Testis (tissue), 3 donors: ENCODE data around the gene DDOST. TPM values are rescaled to one million over a fixed set of nuclear protein-coding genes. Genes with fewer than 3 reads are reported as not detected.

Experiments used
- DNase-seq: peaks from one replicate; pipeline ENCODE4 v3.0.0-alpha.2; 2019
- H3K27ac ChIP-seq, 2 donors: fragments of 200-600 bp; sonication (generic); one replicate each; pipeline ENCODE4 v1.5.1; 2019
- H3K27me3 ChIP-seq: fragments of 200-600 bp; sonication (generic); one replicate; pipeline ENCODE4 v1.5.1; 2019
- H3K36me3 ChIP-seq: fragments of 200-600 bp; sonication (generic); one replicate; pipeline ENCODE4 v1.5.1; 2017; ENCODE audit warnings: low read depth; ENCODE audit errors: missing control alignments
- H3K4me1 ChIP-seq: fragments of 200-600 bp; sonication (generic); one replicate; pipeline ENCODE4 v1.5.1; 2019
- H3K4me3 ChIP-seq, 2 donors: fragments of 200-600 bp; sonication (generic); one replicate each; pipeline ENCODE4 v1.5.1; 2017 to 2019
- H3K9me3 ChIP-seq: fragments of 200-600 bp; sonication (generic); one replicate; pipeline ENCODE4 v1.5.1; 2017
- POLR2A ChIP-seq: fragments of 450-650 bp; IDR thresholded peaks from one replicate; pipeline ENCODE4 v1.6.1; 2017; ENCODE audit warnings: antibody characterized with exemption, mild to moderate bottlenecking, moderate library complexity
- WGBS, 2 donors: methylation state at CpG; one replicate each; pipeline ENCODE4 v1.1.5; 2018; 5-methylcytosine and 5-hydroxymethylcytosine counted together
- intact Hi-C: fragments of 100-400 bp; cut with DNase I; formaldehyde crosslinking; loops from one replicate; pipeline ENCODE4 v1.15.1; 2023; ENCODE audit warnings: low total_unique reads
- polyA plus RNA-seq: library from polyadenylated mRNA; stranded (reverse); fragments of 350-450 nt; fragmentation: Illumina TruSeq; extraction: RNeasy Lipid Tissue Mini Kit (QIAGEN cat#74804); gene quantifications from one replicate; pipeline ENCODE4 v1.2.3, GENCODE V29; 2014; ENCODE audit warnings: low read depth, low replicate concordance; ENCODE audit not compliant: insufficient read depth
- total RNA-seq, 2 donors: library from RNA; depleted of rRNA; stranded (reverse); fragments of >200 nt; gene quantifications; one replicate each; pipeline ENCODE4 v1.2.3, GENCODE V29; 2016
- TF ChIP-seq, protein P1 (sequence below), 3 experiments: fragments of 450-650 bp in 2 of 3; fragments of 200-600 bp in 1 of 3; sonication (generic) in 1 of 3; IDR thresholded peaks; one replicate each; pipeline ENCODE4 v1.5.1; 2016 to 2019; ENCODE audit warnings: antibody characterized with exemption in 3 of 3, mild to moderate bottlenecking in 2 of 3, moderate library complexity in 1 of 3

Gene DDOST
- total and polyA plus RNA-seq, 3 donors from 2014 or later, result 207 to 275 (median 237) TPM

DNA sequence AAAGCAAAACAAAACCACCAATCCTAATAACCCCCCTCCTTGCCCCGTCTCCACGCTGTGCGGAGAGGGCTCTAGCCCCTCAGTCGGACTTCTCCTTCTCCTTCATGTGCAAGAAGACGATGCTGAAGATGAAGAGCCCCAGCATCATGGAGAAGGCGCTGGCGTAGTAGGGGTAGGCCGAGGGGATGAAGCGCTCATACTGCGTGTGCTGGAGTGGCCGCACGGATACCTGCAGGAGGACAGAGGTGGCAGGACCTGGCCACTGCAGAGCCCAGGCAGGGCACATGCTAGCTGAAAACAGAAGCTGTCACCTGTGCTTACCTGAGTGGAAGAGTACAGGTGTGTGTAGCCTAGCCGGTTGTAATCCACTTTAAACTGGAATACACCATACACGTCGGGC lies 8.9 kb downstream of the DDOST start:
- WGBS, 2 donors, result 94 to 96% methylated on average over 15 of the region's 15 CpGs
- DNase-seq, result no peak
- H3K4me3 ChIP-seq, result no peak overlapping the region
- peaks cover 7% of the 10 kb centered on the region for H3K4me1 ChIP-seq
- H3K27me3 ChIP-seq, result no peaks in the 10 kb centered on the region
- no peaks in the 10 kb centered on the region for H3K9me3 ChIP-seq
- TF ChIP-seq, protein P1, sequence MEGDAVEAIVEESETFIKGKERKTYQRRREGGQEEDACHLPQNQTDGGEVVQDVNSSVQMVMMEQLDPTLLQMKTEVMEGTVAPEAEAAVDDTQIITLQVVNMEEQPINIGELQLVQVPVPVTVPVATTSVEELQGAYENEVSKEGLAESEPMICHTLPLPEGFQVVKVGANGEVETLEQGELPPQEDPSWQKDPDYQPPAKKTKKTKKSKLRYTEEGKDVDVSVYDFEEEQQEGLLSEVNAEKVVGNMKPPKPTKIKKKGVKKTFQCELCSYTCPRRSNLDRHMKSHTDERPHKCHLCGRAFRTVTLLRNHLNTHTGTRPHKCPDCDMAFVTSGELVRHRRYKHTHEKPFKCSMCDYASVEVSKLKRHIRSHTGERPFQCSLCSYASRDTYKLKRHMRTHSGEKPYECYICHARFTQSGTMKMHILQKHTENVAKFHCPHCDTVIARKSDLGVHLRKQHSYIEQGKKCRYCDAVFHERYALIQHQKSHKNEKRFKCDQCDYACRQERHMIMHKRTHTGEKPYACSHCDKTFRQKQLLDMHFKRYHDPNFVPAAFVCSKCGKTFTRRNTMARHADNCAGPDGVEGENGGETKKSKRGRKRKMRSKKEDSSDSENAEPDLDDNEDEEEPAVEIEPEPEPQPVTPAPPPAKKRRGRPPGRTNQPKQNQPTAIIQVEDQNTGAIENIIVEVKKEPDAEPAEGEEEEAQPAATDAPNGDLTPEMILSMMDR (IDR thresholded peaks at IDR 0.05), result no peak
- TF ChIP-seq POLR2A, result no peak
- intact Hi-C loops, result no loop called here
- H3K36me3 ChIP-seq, result no peaks in the 10 kb centered on the region
- no peak overlapping the region for H3K27ac ChIP-seq

DNA sequence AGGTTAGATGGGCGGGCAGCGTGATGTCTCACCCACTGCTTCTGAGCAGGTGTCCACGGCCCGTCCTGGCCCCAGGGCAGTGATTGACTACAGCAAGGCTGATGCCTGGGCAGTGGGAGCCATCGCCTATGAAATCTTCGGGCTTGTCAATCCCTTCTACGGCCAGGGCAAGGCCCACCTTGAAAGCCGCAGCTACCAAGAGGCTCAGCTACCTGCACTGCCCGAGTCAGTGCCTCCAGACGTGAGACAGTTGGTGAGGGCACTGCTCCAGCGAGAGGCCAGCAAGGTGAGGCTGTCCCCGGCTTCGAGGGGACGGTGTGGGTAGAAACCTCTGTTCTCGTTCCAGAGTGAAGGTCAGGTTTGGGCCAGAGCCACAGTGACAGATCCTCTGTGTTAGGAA lies 12.2 kb downstream of the DDOST start:
- DNase-seq, result no peak
- intact Hi-C loops, result loop anchor here (10.0 kb wide), 1 partner anchor 124 kb away; no protein-coding TSS in a partner anchor
- TF ChIP-seq POLR2A, result no peak
- TF ChIP-seq, protein P1 (IDR thresholded peaks at IDR 0.05), result no peak
- H3K9me3 ChIP-seq, result no peaks in the 10 kb centered on the region
- no peaks in the 10 kb centered on the region for H3K36me3 ChIP-seq
- H3K27me3 ChIP-seq, result no peaks in the 10 kb centered on the region
- no peak overlapping the region for H3K27ac ChIP-seq
- H3K4me3 ChIP-seq, result no peak overlapping the region
- 89 to 96% methylated on average over 11 to 15 of the region's 15 CpGs for WGBS, 2 donors
- peaks cover under 1% of the 10 kb centered on the region for H3K4me1 ChIP-seq

DNA sequence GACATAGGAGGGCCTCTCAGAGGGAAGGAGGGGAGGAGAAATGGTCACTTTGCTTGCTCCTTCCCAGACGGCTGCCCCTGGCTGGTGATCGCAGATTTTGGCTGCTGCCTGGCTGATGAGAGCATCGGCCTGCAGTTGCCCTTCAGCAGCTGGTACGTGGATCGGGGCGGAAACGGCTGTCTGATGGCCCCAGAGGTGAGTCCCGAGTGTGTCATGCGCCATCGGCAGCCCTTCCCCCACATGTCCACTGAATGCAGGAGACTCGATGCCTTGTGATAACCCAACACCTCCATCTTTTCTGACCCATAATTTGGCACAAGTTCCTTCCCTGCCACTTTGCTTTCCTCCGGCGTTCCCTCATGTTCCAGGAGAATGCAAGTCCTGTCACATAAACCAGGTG lies 12.7 kb downstream of the DDOST start:
- Histone ChIP-seq H3K9me3 (no peaks in the 10 kb centered on the region), H3K4me1 (no peaks in the 10 kb centered on the region), H3K4me3 (no peak overlapping the region), H3K27ac (no peak overlapping the region), H3K27me3 (no peaks in the 10 kb centered on the region), H3K36me3 (no peaks in the 10 kb centered on the region)
- intact Hi-C loops, result loop anchor here (10.0 kb wide), 1 partner anchor 124 kb away; no protein-coding TSS in a partner anchor
- TF ChIP-seq, protein P1 (IDR thresholded peaks at IDR 0.05), result no peak
- no peak for TF ChIP-seq POLR2A
- no peak for DNase-seq
- WGBS, 2 donors, result 90 to 94% methylated on average over 13 of the region's 13 CpGs

DNA sequence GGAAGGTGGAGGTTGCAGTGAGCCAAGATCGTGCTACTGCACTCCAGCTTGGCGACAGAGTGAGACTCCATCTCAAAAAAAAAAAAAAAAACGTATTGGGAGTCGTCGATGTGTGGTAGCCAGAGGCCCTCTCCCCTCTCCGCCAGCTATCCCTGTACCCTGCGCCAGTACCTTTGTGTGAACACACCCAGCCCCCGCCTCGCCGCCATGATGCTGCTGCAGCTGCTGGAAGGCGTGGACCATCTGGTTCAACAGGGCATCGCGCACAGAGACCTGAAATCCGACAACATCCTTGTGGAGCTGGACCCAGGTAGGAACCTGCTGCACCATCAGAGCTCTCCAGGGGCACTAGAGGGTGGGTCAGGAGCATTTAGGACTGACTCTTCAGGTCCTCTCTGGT lies 15.8 kb downstream of the DDOST start:
- no peaks in the 10 kb centered on the region for H3K36me3 ChIP-seq

More for the DNA sequence above, 15.8 kb downstream of the DDOST start:
- no peak for TF ChIP-seq POLR2A
- TF ChIP-seq, protein P1 (IDR thresholded peaks at IDR 0.05), result no peak
- DNase-seq, result no peak
- H3K4me3 ChIP-seq, result no peak overlapping the region
- WGBS, 2 donors, result 85 to 87% methylated on average over 14 of the region's 14 CpGs
- H3K27ac ChIP-seq, result no peak overlapping the region
- H3K4me1 ChIP-seq, result no peaks in the 10 kb centered on the region
- H3K27me3 ChIP-seq, result no peaks in the 10 kb centered on the region
- intact Hi-C loops, result loop anchor here (10.0 kb wide), 1 partner anchor 121 kb away; no protein-coding TSS in a partner anchor
- no peaks in the 10 kb centered on the region for H3K9me3 ChIP-seq
